Measurements from ENCODE around the gene DCHS2. TPM values are rescaled to one million over a fixed set of nuclear protein-coding genes. Genes with fewer than 3 reads are reported as not detected.

DCHS2 gene
- total RNA-seq, 1 experiment from 2014 or later: not detected

DNA sequence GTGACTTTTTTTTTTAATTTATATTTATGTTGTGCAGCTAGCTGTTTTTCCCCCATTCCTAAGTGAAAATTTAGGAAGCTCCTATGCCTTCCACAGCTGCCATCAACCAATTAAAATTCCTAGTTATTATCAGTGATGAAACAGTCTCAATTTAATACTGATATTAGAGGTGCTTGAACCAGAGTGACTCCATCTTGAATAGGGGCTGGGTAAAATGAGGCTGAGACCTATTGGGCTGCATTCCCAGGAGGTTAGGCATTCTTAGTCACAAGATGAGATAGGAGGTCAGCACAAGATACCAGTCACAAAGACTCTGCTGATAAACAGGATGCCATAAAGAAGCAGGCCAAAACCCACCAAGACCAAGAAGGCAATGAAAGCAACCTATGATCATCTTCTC is 136.7 kb downstream of the DCHS2 start:
- no TSS peak for BruUV-seq (replicated peaks)
- Histone ChIP-seq H3K4me1 (no peaks in the 10 kb centered on the region), H3K27me3 (replicated peaks; ENCODE audit: control insufficient read depth, insufficient read depth, low read length) (no peaks in the 10 kb centered on the region), H3K4me3 (ENCODE audit: low read depth, low read length) (no peak overlapping the region), H3K9me3 (no peaks in the 10 kb centered on the region), H3K36me3 (ENCODE audit: control insufficient read depth, insufficient read depth, low read length) (no peaks in the 10 kb centered on the region)
- H3K4me3 Mint-ChIP-seq (ENCODE audit: unreplicated experiment): no peak overlapping the region
- no peaks in the 10 kb centered on the region for H3K4me1 Mint-ChIP-seq (ENCODE audit: low read depth, unreplicated experiment)
- intact Hi-C loops (cut with micrococcal nuclease; ENCODE audit: unreplicated experiment): no loop called here
- no peak overlapping the region for H3K27ac Mint-ChIP-seq (ENCODE audit: unreplicated experiment)
- TF ChIP-seq, protein P1, sequence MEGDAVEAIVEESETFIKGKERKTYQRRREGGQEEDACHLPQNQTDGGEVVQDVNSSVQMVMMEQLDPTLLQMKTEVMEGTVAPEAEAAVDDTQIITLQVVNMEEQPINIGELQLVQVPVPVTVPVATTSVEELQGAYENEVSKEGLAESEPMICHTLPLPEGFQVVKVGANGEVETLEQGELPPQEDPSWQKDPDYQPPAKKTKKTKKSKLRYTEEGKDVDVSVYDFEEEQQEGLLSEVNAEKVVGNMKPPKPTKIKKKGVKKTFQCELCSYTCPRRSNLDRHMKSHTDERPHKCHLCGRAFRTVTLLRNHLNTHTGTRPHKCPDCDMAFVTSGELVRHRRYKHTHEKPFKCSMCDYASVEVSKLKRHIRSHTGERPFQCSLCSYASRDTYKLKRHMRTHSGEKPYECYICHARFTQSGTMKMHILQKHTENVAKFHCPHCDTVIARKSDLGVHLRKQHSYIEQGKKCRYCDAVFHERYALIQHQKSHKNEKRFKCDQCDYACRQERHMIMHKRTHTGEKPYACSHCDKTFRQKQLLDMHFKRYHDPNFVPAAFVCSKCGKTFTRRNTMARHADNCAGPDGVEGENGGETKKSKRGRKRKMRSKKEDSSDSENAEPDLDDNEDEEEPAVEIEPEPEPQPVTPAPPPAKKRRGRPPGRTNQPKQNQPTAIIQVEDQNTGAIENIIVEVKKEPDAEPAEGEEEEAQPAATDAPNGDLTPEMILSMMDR (IDR thresholded peaks at IDR 0.05; ENCODE audit: insufficient read depth in 1 of 2, low read depth in 1 of 2, low read length in 1 of 2, severe bottlenecking in 1 of 2, unreplicated experiment in 1 of 2): no peak
- H3K27me3 Mint-ChIP-seq (ENCODE audit: insufficient read depth, unreplicated experiment): no peaks in the 10 kb centered on the region
- H3K36me3 Mint-ChIP-seq (ENCODE audit: insufficient read depth, unreplicated experiment): no peaks in the 10 kb centered on the region
- POLR2A ChIA-PET: no interaction called here
- H3K9me3 Mint-ChIP-seq (ENCODE audit: unreplicated experiment): no peaks in the 10 kb centered on the region
- DNase-seq: no peak
- CTCF ChIA-PET: no interaction called here

DNA sequence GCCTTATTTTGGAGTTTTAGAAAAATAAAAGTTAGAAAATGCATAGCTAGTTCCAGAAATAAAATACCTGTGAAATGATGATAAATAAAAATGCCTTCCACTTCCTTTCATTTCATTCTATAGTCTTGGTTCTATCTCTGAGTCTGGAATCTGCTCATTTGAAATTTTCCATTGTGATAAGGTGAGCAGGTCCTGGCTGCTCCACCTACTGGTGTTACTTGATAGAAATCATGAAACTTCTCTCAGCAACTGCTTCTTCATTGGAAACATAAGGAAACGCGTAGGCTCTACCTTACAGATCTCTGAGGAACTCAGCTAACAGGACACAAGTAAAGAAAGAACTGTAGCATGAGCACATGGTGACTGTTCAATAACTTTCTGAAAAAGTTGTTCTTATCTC is 141.8 kb downstream of the DCHS2 start:
- Histone ChIP-seq H3K36me3 (ENCODE audit: control insufficient read depth, insufficient read depth, low read length) (no peaks in the 10 kb centered on the region), H3K9me3 (no peaks in the 10 kb centered on the region), H3K4me3 (ENCODE audit: low read depth, low read length) (no peak overlapping the region), H3K4me1 (no peaks in the 10 kb centered on the region), H3K27me3 (replicated peaks; ENCODE audit: control insufficient read depth, insufficient read depth, low read length) (no peaks in the 10 kb centered on the region)
- no TSS peak for BruUV-seq (replicated peaks)
- peaks cover 2% of the 10 kb centered on the region for H3K27me3 Mint-ChIP-seq (ENCODE audit: insufficient read depth, unreplicated experiment)
- H3K9me3 Mint-ChIP-seq (ENCODE audit: unreplicated experiment): no peaks in the 10 kb centered on the region
- no peaks in the 10 kb centered on the region for H3K36me3 Mint-ChIP-seq (ENCODE audit: insufficient read depth, unreplicated experiment)
- no peaks in the 10 kb centered on the region for H3K4me1 Mint-ChIP-seq (ENCODE audit: low read depth, unreplicated experiment)
- ChIA-PET POLR2A (no interaction called here), CTCF (no interaction called here)
- no peak overlapping the region for H3K4me3 Mint-ChIP-seq (ENCODE audit: unreplicated experiment)
- TF ChIP-seq, protein P1 (IDR thresholded peaks at IDR 0.05; ENCODE audit: insufficient read depth in 1 of 2, low read depth in 1 of 2, low read length in 1 of 2, severe bottlenecking in 1 of 2, unreplicated experiment in 1 of 2): peak in 1 of 2 experiments; percentile 60
- H3K27ac Mint-ChIP-seq (ENCODE audit: unreplicated experiment): no peak overlapping the region
- intact Hi-C loops (cut with micrococcal nuclease; ENCODE audit: unreplicated experiment): loop anchor here (1.0 kb wide), 1 partner anchor 21 kb away; no protein-coding TSS in a partner anchor
- peak in 1 of 2 experiments; percentile 12 for DNase-seq

DNA sequence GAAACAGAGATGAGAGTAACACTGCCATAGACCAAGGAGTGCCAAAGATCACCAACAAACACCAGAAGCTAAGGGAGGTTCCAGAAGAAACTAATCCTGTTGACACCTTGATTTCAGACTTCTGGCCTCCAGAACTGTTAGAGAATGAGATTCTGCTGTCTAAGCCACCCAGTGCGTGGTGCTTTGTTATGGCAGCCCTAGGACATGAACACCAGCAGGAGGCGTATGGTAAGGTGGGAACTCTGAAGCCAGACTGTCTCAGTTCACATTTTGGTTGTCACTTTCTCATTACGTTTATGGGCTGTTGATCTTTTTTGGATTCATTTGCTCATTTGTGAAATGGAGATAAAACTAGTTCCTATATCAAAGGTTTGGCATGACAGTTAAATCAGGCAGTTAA is 142.9 kb downstream of the DCHS2 start:
- no peaks in the 10 kb centered on the region for H3K4me1 Mint-ChIP-seq (ENCODE audit: low read depth, unreplicated experiment)
- no TSS peak for BruUV-seq (replicated peaks)

More for the DNA sequence above, 142.9 kb downstream of the DCHS2 start:
- no peak for DNase-seq
- H3K36me3 Mint-ChIP-seq (ENCODE audit: insufficient read depth, unreplicated experiment): no peaks in the 10 kb centered on the region
- H3K4me3 ChIP-seq (ENCODE audit: low read depth, low read length): no peak overlapping the region
- no peak overlapping the region for H3K27ac Mint-ChIP-seq (ENCODE audit: unreplicated experiment)
- H3K9me3 ChIP-seq: no peaks in the 10 kb centered on the region
- POLR2A ChIA-PET: no interaction called here
- H3K27me3 Mint-ChIP-seq (ENCODE audit: insufficient read depth, unreplicated experiment): peaks cover 2% of the 10 kb centered on the region
- H3K4me1 ChIP-seq: no peaks in the 10 kb centered on the region
- CTCF ChIA-PET: no interaction called here
- H3K9me3 Mint-ChIP-seq (ENCODE audit: unreplicated experiment): no peaks in the 10 kb centered on the region
- H3K36me3 ChIP-seq (ENCODE audit: control insufficient read depth, insufficient read depth, low read length): no peaks in the 10 kb centered on the region
- TF ChIP-seq, protein P1 (IDR thresholded peaks at IDR 0.05; ENCODE audit: insufficient read depth in 1 of 2, low read depth in 1 of 2, low read length in 1 of 2, severe bottlenecking in 1 of 2, unreplicated experiment in 1 of 2): no peak
- intact Hi-C loops (cut with micrococcal nuclease; ENCODE audit: unreplicated experiment): no loop called here
- H3K27me3 ChIP-seq (replicated peaks; ENCODE audit: control insufficient read depth, insufficient read depth, low read length): no peaks in the 10 kb centered on the region
- no peak overlapping the region for H3K4me3 Mint-ChIP-seq (ENCODE audit: unreplicated experiment)
